ENCODE measurements around the gene FBXO48.

FBXO48 gene

DNA sequence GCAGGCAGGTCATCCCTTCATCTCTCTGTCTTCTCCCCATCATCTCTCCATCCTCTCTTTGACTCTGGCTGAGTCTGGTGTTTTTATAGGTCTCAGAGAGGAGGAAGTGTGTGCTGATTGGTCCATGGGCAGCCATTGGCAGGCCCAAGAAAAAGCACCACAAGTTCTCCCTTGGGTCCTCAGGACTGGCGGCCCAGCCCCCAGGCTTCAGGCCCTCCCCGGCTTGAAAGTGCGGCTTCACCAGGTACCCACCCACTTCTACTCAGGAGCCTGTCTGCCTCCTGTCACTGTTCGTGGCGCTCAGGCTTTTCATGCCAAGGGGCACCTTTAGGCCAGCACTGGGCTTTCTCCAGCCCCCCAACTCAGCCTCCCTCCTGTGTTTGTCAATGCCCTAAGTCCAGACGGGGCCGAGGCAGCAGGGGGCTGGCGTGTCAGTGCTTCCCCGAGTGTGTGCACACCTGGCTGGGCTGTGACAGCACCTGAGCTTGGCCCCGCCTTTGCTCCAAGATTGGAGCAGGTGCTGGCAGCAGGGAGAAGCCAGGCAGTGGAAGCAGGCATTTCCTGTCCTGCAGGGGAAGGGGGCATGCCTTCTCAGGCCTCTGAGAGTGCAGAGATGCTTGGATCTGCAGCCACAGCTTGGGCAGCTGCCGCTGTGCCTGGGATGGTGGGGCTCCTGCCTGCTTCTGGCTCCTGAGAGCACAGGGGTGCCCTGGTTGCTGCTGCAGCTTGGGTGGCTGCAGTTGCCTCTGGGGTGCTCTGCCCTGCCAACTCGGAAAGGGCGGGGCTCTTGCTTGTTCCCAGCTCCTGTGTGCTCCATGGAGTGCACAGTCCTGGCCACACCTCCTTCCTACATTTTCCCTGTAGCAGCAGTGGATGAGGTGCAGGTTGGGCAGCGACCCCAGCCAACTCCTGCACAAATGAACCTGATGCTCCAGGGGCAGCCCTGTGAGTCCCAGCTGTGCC lies 34.1 kb downstream of the FBXO48 start:
- DNase-seq = no peak

DNA sequence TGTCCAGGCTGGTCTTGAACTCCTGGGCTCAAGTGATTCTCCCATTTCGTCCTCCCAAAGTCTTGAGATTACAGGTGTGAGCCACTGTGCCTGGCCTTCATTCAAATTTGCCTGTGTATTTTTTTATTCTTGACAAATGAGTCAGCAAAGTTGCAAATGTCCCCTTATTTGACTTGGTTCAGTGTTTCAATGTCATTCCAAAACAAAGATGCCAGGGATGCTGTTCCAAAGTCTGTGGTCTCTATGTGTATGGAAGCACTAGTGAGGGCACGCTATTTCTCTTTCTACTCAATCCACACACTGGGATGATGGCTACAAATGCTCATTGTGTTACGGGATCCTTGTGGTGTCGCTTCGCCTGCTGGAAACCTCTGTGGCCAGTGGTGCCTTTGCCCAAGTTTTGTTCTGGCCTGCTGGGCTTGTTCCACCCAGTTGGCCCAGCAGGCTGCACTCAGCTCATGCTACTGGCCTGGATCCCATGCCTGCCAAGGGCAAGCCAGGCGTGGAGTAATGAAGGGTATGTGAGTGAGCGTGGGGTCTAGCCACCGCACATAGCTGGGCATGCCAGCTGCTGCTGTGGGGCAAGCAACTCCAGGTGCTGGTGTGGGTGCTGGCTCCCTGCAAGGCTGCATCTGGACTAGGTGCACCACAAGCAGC lies 35.6 kb downstream of the FBXO48 start:
- no peak for DNase-seq

DNA sequence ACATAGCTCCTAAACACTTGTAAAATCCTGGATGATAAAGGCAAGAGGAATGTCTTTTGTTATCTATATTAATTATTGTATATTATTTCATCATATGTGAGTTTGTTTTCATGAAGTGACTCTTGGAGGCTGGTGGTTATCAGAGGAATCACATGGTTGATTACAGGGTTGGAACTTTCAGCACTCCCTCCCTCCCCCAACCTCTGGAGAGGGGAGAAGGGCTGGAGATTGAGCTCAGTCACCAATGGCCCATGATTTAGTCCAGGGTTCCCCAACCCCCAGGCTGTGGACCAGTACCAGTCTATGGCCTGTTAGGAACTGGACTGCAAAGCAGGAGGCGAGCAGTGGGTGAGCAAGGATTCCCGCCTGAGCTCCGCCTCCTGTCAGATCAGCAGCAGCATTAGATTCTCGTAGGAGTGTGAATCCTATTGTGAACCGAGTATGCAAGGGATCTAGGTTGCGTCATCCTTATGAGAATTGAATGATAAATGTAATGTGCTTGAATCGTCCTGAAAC lies 37.7 kb downstream of the FBXO48 start:
- DNase-seq = no peak

DNA sequence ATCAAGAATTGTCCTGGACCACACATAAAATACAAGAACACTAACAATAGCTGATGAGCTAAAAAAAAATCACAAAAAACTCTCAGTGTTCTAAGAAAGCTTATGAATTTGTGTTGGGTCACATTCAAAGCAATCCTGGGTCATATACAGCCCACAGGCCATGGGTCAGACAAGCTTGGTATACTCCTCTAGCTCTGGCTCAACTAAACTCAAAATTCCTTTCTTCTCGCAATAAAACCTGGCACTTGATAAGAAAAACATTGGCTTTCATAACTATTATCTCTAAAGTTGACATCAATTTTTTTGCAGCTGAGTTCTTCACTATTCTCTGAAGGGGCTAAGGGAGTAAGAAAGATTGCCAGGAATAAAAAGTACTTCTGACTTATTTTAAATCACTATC lies 38.3 kb downstream of the FBXO48 start:
- DNase-seq = no peak

DNA sequence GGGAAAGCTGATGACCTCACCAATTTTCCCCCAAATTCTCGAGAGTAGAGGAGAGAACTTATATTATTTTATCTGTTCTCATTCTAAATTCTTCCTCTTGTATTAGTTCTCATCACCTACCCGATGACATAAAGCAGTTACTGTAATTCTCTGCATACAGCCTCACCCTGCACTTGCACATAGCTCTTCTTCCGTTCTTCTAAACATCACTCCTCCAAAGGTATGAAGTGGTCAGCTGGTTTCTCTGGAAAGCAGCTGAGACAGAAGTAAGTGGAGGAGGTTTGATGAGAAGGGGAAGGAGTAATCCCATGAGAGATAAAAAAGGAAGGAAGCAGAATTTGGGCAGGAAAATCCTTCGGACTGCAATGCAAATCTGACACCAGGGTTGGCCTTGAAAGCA lies 39.0 kb downstream of the FBXO48 start:
- no peak for DNase-seq

DNA sequence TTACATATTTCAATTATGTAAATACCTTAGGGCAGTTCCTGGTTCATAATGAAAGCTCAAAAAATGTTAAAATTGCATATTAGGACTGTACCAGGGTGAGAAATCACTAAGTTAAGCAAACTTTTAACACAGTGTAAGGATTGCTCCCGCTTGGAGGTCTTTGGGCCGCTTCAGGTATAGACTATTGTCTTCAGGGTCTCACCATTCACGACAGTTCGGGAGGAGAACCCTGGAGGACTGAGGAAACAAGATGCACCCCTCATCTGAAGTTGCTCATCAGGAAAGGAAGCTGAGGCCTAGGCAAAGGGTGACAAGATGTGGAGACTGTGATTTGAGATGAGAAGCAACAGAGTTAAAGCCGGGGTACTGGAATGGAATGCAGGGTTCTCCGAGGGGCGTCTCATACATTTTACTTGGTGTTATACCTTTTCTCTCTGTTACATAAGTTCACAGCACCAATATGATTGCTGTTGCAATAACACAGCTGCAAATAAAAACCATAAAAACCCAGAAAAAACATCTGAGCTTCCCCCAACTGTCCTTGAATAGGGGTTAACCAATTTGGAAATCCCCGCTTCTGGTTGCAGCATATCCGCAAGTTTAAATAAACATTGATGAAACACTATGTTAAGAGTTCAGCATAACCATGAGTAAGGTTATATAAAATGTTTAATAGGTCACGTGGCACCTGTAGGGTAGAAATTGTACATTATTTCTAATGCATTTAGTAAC lies 40.1 kb downstream of the FBXO48 start:
- no peak for DNase-seq

DNA sequence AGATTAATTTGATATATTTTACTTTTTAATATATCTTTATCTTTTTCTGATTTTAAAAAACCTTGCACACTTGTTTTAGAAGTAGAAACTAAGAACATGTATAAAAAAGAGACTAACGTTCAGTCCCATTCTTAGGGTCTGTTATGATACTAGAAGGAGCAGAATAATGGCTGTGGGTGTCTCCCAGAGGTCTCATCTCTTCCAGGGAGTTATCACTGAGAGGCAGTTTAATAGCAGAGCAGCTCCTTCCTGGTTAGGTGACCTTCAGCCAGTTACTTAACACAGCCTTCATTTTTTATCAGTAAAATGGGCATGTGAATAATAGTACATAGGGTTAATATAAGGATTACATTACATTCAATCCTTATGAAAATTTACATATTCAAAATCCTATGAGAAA lies 40.6 kb downstream of the FBXO48 start:
- DNase-seq = no peak

DNA sequence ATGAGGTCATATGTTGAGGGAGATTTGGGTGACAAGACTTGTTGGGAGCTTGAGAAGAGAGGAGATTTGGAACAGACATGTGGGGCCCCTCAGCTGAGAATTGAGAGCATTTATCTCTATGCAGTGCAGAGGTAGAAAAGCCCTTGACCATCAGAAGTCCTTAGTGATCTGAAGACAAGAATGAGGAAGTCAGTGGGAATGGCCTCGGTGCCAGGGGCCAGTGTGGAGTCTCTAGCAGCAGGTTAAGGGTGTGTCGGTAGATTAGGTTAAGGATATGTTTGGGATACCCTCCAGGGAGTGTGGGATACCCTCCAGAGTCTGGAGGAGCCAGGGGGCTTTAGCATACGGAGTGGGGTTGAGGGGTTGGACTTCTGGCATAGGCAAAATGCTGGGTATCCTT lies 41.6 kb downstream of the FBXO48 start:
- DNase-seq = no peak

DNA sequence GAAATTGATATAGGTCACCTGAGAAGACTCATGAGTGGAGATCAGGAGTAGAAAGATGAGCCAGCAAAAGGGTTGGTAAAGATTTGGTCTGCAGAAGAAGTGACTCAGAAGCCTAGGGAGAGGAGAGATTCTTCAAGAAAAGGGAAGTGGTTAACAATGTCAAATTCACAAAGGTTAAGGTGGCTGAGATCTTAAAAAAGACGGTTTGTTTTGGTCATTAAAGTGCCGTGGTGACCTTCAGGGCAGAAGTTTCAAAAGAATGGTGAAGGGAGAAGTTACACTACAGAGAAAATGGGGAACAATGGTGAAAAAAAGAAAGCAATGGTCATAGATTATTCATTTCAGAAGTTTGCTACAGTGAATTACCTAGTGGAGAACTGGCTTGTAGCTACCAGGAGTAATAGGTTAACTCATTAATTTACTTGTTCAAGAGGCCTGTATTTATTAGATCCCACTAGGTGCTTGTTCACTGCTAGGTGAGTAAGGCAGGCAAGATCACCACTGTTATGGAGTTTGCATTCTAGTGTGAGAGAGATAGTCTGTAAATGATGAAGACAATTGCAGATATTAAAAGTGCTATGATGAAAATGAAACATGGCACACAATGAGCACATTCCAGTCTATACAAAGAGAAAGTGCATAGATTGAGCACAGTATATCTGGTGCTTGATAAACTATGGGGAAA lies 43.0 kb downstream of the FBXO48 start:
- no peak for DNase-seq

DNA sequence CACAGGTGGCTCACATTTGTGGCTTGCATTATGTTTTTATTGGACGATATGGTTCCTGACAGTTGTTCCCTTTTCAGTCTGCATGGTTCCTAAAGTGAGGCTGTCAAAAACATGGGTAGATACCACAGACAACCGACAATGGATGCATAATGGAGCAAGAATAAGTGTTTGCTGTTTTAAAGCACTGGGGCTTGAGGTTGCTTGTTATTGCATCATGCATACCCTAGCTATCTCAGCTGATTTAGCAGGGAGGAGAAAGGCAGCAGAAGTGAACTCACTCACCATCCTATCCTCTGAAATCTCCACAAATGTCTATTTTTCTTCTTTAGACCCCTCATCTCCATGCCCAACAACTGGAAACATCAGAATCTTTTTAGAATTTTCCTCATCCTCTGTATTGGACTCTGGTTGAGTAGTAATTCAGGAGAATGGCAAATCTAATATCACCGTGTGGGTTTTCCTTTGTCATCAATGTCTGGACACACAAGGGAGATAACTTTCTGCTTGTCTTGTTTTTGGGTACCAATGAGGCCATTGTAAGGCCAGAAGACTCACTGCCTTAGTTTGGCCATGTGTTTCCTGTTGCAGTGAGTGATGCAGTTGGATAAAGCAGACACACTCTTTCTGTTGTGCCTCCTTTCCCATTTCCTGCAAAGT lies 46.7 kb downstream of the FBXO48 start:
- no peak for DNase-seq

DNA sequence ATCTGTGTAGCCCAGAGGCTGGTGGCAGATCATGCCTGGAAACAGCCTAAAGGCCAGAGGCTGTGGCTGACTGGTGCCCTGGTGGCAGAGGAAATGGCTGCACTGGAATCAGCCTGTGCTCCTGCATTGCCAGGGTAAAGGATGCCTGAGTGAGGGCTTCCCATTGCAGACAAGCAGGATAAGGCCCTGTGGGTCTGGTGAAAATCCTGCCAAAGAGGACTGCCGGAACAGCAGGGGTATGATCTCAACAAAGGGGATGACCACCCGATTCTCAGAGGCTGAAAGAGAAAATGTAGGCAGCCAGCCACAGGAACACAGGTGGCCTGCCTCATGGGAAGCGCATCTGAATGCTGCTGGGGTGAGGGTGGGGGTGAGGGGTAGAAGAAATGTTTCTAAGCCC lies 48.2 kb downstream of the FBXO48 start:
- DNase-seq = no peak

DNA sequence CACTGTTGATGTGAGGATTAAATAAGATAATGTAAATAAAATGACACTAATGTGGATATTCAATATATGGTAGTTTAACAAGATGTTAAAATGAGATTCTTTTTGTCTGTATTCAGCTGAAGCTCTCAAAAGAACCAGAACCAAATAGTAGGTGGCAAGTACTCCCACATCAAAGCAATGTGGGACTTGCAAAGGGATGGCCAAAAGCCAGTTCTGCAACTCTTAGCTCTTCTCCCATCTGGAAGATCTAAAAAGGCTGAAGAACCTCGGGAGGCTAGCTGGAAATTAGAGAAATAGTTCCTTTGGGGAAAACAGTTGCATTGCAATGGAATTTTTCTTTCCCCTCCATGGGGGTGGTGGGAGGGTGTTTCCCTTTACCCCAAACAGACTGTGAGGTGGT lies 48.7 kb downstream of the FBXO48 start:
- DNase-seq = no peak

DNA sequence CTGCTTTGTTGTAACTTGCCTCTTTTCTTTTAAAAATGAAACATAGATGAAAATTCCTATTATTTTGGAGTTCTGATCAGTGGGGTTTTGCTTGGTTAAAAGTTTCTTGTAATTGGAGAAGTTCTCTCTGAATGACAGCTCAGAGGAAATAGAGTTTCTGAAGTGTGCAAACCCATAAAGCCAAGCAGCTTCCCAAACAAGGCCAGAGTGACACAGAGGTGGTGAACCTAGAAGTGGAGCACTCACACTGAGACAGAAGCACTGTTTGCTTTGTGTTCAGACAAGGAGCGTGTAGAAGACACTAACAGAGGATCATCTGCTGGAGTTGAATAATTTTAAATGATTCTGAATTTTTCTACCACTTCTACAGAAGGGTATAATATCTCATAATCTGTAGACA lies 49.2 kb downstream of the FBXO48 start:
- DNase-seq = no peak

DNA sequence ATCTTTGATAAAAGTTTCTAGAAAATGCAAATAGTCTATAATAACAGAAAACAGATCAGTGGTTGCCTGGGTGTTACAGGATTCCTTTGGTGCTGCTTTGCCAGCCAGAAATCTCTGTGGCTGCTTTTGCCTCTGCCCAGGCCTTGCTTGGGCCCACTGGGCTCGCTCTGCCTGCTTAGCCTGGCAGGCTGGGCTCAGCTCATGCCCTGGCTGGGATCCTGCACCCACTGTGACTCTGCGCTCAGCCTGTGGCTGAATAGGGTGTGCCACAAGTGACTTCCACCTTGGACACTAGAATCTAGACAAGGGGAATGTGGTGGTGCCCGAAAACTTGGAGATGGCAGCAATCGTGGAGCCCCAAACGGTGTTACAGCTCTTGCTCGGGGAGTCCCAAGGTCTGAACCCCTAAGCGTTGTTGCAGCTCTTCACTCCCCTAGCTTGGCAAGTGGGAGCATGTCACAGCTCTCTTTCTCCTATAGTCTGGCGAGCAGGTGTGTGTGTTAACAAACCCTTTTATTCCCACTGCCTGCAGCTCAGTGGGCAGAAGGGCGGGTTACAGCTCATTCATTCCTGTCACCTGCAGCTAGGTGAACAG lies 50.9 kb downstream of the FBXO48 start:
- no peak for DNase-seq

DNA sequence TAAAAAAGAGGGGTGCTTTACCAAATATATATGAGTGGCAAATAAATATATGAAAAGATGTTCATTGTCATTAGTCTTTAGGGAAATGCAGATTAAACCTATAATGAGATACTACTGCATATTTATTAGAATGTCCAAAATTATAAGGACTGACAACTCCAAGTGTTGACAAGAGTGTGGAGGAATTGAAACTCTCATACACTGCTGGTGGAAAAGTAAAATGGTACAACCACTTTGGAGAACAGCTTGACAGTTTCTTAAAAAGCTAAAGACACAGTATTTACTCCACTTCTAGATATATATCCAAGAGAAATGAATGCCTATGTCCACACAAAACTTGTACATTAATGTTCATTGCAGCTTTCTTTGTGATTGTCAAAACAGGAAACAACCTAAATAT lies 51.6 kb downstream of the FBXO48 start:
- no peak for DNase-seq

DNA sequence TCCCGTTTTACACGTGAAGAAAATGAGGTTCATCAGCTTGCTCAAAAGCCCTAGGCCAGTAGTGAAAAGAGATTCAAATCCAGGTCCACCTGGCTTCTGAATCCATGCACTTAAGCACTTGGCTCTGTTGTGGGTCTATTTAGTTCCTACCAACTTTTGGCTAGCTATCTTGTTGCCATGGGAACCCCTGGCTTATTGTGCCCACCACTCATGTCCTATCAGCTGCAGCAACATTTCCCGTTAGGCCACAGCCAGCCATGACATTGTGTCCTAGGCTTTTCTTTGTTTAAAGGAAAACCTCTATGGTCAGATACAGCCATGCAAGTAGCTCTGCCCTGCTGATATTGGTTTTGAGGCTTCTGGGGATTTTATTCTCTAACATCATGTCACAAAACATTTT lies 52.2 kb downstream of the FBXO48 start:
- no peak for DNase-seq

DNA sequence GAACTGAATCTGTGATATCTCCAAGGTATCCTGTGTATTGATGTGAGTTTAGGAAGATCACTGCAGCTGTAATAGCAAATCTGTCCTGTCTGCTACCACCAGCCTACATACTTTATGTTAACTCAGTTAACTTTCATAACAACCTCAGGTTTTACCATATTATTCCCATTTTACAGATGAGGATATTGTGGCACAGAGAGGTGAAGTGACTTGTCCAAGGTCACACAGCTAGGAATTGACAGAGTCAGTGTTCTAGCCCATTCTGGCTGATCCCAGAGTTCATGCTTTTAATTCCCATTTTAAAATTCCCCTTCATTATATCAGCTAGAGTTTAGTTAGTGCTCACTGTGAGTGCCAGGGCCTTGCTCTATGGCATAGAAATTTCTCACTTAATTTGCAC lies 52.6 kb downstream of the FBXO48 start:
- no peak for DNase-seq

DNA sequence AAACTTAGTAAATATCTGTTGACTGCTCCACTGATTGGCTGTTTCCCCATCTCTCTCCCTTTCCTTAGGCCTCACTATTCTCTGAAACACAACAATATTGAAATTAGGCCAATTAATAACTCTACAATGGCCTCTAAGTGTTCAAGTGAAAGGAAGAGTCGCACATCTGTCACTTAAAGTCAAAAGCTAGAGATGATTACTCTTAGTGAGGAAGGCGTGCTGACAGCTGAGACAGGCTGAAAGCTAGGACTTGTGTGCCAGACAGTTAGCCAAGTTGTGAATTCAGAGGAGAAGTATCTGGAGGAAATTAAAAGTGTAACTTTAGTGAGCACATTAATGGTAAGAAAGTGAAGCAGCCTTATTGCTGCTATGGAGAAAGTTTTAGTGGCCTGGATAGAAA lies 53.6 kb downstream of the FBXO48 start:
- no peak for DNase-seq

DNA sequence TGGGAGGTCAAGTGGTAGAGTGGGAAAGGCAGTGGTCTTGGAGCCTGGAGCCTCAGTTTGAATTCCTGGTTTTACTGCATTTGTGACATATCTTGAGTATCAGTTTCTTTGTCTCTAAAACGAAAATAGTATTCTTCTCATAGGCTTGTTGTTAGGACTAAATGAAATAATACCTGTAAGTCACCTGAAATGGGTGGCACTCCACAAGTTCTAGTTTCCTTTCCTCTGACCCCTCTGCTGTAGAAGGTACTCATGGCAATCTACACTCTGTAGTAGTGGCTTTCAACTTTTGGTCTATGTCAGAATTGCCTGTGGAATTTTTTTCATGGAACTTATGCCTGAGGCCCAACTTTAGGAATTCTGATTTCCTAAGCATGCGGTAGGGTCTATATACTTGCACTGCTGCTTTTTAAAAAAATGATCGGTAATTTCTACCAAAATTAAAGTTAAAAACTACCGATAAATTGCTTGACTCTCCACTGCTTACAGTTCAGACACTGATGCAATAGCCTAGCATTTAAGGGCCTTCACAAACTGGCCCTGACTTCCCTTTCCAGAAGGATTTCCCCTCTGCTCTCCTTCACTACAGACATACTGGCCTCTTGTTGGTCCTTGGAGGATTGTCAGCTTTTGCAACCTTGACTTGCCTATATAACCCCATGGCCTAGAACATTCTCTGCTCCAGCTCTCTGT lies 54.8 kb downstream of the FBXO48 start:
- DNase-seq = no peak

DNA sequence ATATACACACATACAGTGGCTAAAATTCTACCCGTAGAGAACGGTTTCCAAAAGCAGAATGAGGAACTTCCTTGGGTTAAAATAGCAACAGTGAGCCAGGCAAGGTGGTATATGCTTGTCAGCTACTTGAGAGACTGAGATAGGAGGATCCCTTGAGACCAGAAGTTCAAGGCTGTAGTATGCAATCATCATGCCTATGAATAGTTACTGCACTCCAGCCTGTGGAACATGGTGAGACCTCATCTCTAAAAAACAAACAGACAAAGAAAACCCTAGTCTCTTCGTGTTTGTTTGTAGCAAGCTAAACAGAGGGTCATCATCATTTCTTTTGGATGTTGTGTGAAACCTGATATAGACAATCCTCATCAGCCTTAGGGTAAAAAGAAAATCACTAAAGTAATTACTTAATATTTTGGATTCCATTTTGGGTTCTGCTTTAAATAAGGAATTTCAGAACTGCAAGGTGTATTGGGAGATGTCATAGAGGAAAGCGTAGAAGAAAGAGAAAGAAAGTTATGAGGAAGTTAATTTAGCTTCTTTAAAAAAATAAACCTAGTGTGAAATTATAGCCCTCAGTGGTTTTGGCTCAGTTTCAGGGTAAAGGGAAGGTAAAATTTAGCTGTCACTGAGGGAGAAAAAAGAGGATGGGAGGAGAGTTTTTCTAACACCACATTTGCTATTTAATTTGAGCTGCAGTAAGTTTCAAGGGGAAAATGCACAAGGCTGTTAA lies 55.5 kb downstream of the FBXO48 start:
- no peak for DNase-seq

Data from activated CD8-positive, alpha-beta memory T cell treated with anti-CD3 and anti-CD28 coated beads, Interleukin-2, amount 50 U/mL, for 4 hours (primary cell).